ENCODE data around the gene BTBD7. TPM values are rescaled to one million over a fixed set of nuclear protein-coding genes. Genes with fewer than 3 reads are reported as not detected.

BTBD7 gene
- polyA plus RNA-seq, 4 donors: 33.3 to 55.7 (median 52.4) TPM

DNA sequence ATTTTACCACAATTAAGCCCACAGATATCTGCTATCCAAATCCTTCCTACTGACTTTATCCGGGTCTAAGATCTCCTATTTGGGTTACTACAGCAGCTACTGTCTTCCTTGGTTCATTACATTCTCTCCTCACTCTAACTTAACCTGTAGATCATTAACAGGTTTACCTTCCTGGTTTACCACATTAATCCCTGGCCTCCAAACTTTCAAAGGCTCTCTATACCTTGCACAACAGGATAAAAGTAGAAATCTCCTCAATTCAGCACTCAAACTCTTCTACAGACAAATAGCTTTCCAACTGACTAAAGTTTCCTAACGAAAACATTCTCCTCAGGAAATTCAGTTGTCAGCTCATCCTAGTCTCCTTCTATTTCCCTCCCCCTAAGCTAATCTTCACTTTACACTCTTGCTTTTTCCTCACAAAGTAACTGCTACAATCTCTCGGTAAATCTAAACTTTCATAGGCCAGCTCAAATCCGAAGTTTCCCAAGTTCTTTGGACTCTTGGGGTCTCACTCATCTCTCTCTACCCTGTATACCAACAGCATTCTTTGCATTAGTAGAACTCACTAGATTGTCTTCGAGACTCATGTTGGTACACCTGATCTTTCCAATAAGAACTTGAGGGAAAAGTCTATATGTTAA lies 2.7 kb downstream of the BTBD7 start:
- DNase-seq (ENCODE audit: low read depth in 4 of 4, low spot score in 3 of 4): no peak

GRCh38 chr14:93328546-93328945 lies 4.3 kb downstream of the BTBD7 start:
- no peak for DNase-seq (ENCODE audit: low read depth in 4 of 4, low spot score in 3 of 4)

DNA sequence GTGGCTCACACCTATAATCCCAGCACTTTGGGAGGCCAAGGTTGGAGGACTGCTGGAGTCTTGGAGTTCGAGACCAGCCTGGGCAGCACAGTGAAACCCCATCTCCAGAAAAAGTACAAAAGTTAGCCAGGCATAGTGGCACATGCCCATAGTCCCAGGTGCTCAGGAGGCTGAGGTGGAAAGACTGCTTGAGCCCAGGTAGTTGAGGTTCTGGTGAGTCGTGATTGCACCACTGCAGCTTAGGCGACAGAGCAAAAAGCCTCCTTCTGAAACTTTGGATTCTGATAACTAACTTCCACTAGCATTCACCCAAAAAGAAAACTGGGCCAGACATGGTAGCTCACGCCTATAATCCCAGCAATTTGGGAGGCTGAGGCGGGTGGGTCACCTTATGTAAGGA lies 6.6 kb downstream of the BTBD7 start:
- DNase-seq (ENCODE audit: low read depth in 4 of 4, low spot score in 3 of 4): no peak

- DNase-seq (ENCODE audit: low read depth in 4 of 4, low spot score in 3 of 4): no peak
Observed at GRCh38 chr14:93323600-93324174, 9.1 kb downstream of the BTBD7 start.

DNA sequence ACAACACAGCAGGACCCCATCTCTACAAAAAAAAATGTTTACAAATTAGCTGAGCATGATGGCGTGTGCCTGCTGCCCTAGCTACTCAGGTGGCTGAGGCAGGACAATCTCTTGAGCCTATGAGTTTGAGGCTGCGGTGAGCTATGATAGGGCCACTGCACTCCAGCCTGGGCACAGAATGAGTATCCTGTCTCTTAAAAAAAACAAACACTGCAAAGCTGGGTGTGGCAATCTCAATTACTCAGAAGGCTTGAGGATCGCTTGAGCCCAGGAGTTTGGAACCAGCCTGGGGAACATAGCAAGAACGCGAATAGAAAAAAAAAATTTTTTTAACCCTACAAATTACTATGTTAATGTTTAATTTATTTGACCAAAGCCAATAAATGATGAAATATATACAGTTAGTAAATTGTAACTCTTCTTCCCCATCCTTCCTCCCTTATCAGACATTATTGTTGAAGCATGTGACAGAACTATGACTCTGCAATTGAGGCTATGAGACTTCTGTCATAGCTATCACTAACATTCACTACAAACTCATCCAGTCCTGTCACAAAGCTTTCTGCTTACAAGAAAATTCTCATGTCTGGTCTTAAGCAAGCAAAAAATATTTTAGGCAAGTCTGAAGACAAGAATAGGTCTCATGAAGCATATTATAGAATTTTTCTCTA lies 9.8 kb downstream of the BTBD7 start:
- DNase-seq (ENCODE audit: low read depth in 4 of 4, low spot score in 3 of 4): no peak

GRCh38 chr14:93320489-93320888 lies 12.3 kb downstream of the BTBD7 start:
- no peak for DNase-seq (ENCODE audit: low read depth in 4 of 4, low spot score in 3 of 4)

DNA sequence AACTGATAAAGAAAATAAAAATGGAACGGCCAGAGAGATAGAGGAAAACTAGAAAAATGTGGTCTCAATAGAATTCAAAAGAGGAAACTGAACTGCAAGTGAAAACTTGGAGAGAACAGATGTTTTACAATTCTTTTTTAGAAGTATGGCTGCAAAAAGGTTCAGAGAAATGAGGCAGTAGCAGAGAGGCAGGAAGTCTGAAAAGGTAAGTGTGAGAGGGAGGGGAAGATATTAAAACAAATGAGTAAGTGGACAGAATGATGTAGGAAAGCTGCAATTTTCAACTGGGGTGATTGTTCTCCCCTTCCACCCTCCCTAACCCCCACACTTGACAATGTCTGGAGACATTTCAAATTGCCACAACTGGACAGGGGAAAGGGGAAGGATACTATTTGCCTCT lies 12.9 kb downstream of the BTBD7 start:
- DNase-seq (ENCODE audit: low read depth in 4 of 4, low spot score in 3 of 4): no peak

- no peak for DNase-seq (ENCODE audit: low read depth in 4 of 4, low spot score in 3 of 4)
Observed at GRCh38 chr14:93319494-93319893, 13.3 kb downstream of the BTBD7 start.

GRCh38 chr14:93318927-93319326 lies 13.9 kb downstream of the BTBD7 start:
- no peak for DNase-seq (ENCODE audit: low read depth in 4 of 4, low spot score in 3 of 4)

DNA sequence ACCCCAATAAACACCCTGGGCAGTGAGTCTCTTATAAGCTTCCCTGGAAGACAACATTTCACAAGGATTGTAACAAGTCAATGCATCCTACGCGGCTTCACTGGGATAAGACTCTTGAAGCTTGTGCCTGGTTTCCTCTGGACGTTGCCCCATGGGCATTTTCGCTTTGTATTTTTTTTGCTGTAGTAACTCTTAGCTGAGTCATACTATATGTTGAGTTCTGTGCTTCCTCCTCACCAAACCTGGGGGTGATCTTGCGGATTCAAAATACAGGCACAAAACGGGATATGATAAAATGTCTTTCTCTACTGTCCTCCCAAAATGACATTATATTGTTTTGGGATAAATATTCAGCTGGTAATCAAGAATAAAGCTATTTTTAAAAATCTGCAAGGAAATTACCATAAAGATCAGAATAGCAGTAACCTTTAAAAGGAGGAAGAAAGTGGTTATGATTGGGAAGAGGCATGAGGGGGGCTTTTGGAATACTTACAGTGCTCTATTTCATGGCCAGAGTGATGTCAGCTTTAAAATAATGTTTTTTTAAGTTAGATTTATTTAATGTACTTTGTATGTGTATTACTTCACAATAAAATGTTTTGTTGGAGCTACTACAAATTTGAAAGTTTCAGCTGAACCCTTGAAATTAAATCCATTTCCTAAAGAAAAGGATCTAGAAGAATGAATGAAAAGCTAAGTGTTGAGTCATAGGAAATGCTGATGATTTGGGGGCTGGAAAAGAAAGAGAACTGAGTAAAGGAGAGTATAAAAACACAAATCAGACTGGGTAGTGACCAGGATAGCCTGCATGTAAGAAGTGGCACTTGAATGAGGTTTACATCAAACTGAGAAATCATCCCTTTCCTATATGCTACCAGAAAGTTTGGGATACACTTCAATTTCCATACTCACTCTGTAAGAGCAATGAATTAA lies 14.7 kb downstream of the BTBD7 start:
- DNase-seq (ENCODE audit: low read depth in 4 of 4, low spot score in 3 of 4): no peak

- DNase-seq (ENCODE audit: low read depth in 4 of 4, low spot score in 3 of 4): no peak
Observed at GRCh38 chr14:93317210-93317874, 15.5 kb downstream of the BTBD7 start.

- DNase-seq (ENCODE audit: low read depth in 4 of 4, low spot score in 3 of 4): no peak
Observed at GRCh38 chr14:93316716-93317115, 16.1 kb downstream of the BTBD7 start.

DNA sequence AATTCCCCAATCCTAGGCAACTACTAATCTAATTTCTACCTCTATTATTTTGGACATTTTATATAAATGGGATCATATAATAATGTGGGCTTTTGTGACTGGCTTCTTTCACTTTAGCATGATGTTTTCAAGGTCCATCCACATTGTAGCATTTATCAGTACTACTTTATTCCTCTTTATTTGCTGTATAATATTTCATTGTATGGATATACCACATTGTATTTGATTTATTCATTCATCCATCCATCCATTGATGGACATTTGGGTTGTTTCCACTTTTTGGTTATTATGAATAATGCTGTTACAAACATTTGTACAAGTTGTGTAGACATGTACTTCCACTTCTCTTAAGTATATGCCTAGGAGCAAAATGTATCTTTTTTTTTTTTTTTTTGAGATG lies 17.3 kb downstream of the BTBD7 start:
- no peak for DNase-seq (ENCODE audit: low read depth in 4 of 4, low spot score in 3 of 4)

GRCh38 chr14:93311082-93311481 lies 21.8 kb downstream of the BTBD7 start:
- no peak for DNase-seq (ENCODE audit: low read depth in 4 of 4, low spot score in 3 of 4)

DNA sequence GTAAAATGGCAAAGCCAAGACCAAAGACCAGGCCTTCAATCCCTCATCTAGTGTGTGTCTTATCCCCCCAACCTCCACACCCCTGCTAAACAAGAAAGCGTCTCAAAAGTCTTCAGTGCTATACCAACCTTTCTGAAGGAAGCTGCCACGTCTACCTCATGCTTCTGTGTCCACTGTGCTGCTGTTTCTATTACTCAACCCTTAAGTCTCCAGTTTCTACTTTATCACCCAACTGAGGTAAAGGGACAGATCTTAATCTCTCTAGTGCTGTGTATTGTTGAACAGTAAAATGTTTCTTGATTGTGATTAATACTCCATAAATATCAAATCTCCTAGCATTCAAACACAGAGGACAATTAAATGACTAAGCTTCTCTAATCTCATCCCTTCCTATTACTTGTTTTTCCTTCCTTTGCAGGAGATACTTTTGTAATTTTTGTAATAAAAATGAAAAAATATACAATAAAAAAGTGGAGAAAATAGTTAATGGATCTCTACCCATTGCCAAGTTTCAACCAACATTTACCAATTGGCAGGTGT lies 23.3 kb downstream of the BTBD7 start:
- no peak for DNase-seq (ENCODE audit: low read depth in 4 of 4, low spot score in 3 of 4)

DNA sequence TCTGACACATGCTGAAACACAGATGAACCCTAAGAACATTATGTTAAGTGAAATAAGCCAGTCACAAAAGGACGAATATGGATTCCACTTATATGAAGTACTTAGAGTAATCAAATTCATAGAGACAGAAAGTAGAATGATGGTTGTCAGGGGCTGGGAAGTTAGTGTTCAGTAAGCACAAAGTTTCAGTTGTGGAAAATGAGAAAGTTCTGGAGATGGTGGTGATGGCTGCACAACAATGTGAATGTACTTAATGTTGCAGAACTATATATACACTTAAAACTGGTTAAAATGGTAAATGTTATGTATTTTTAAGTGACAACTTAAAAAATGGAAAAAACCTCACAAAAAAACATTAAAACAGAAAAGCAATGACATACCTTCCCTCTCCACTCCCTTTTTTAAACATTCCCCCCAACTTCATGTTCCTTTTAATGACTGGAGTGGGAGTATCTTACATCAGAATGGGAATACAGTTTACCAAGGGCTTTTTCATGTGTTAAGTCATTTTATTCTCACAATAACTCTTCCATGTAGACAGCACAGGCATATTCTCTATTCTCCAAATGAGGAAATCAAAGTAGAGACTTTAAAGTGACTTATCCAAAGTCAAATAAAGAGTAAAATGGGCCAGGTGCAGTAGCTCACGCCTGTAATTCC lies 24.0 kb downstream of the BTBD7 start:
- DNase-seq (ENCODE audit: low read depth in 4 of 4, low spot score in 3 of 4): no peak

DNA sequence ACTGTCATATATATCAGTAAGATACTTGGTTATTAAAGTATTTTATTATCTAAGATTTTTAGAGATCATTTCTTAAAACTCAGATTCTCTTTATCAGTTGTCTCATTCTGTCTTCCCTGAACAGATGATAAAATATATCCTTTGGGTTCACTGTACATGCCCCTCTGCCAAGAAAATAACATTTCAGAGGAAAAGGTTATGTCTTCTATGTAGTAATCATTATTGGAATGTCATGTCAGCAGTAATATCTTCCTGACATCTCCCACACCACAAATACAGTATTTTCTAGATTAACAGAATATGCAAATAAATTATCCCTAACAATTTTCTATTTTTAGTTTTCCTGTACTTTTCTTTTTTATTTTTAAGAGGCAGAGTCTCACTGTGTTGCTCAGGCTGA lies 26.0 kb downstream of the BTBD7 start:
- DNase-seq (ENCODE audit: low read depth in 4 of 4, low spot score in 3 of 4): no peak

DNA sequence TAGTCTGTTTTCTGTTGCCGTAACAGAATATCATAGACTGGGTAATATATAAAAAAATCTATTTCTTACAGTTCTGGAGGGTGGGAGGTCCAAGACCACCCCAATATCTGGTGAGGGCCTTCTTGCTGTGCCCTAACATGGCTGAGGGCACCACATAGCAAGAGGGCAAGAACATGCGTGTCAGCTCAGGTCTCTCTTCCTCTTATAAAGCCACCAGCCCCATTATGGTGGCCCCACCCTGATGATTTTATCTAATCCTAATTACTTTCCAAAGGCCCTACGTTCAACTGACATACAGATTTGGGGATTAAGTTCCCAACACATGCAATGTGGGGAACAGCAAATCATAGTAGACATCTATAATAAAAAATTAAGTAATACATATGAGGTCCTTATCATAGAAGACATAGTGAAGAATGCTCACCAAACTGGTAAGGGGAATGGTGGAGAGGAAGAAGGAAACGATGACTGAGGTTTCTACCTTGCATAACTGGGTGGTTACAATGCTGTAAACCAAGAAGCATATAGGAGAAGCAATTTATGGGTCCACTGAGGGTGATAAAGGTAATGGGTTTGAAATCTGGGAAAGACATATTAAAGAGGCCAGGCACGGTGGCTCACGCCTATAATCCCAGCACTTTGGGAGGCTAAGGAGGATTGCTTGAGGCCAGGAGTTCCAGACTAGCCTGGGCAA lies 27.0 kb downstream of the BTBD7 start:
- no peak for DNase-seq (ENCODE audit: low read depth in 4 of 4, low spot score in 3 of 4)

GRCh38 chr14:93304771-93305170 lies 28.1 kb downstream of the BTBD7 start:
- no peak for DNase-seq (ENCODE audit: low read depth in 4 of 4, low spot score in 3 of 4)

Data from left renal pelvis (tissue), 4 donors.